ENCODE measurements around the gene NEURL3.

NEURL3 gene

DNA sequence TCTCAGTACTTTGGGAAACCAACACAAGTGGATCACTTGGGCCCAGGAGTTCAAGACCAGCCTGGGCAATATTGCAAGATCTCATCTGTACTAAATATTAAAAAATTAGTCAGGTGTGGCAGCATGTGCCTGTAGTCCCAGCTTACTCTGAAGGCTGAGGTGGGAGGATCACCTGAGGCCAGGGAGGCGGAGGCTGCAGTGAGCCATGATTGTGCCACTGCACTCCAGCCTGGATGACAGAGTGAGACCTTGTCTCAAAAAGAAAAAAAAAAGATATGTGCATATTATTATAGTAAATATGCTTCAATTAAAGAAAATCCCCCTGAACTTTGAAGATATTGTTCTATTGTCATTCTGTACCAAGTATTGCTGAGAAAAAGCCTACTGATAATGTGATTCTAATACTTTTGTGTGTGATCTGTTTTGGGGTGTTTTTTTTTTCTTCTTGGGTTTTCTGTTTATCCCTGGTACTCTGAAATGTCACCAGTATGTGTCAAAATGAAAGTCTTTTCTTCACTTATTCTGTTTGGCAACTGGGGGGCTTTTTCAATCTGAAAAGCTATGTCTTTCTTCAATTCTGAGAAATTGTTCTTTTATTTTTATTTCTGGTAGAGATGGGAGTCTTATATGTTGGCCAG is 13.2 kb downstream of the NEURL3 start:
- Histone ChIP-seq H3K4me1 (ENCODE audit: control insufficient read depth in 2 of 2, insufficient read depth in 1 of 2, low read depth in 1 of 2, low read length in 2 of 2) (no peaks in the 10 kb centered on the region), H3K23ac (ENCODE audit: low read depth, low read length, poor library complexity) (no peak overlapping the region), H3K14ac (ENCODE audit: low read length) (no peak overlapping the region), H3K18ac (ENCODE audit: low read length) (no peak overlapping the region), H2BK15ac (ENCODE audit: low read length) (no peak overlapping the region), H4K8ac (ENCODE audit: low read depth, low read length) (no peak overlapping the region), H2AK5ac (ENCODE audit: low read depth, low read length) (no peak overlapping the region), H2AFZ (ENCODE audit: low read length) (no peak overlapping the region), H3K4me3 (ENCODE audit: low read length in 2 of 2) (no peak overlapping the region), H2BK120ac (ENCODE audit: low read depth, low read length) (no peak overlapping the region), H2BK12ac (ENCODE audit: low read length) (no peak overlapping the region), H3K9me3 (replicated peaks in 1 of 2; ENCODE audit: control insufficient read depth in 2 of 2, insufficient read depth in 1 of 2, low read depth in 1 of 2, low read length in 2 of 2) (no peaks in the 10 kb centered on the region), H3K4ac (ENCODE audit: low read length) (no peak overlapping the region), H3K9ac (ENCODE audit: low read depth, low read length, poor library complexity) (no peak overlapping the region), H3K27me3 (ENCODE audit: control insufficient read depth in 3 of 3, insufficient read depth in 3 of 3, low read depth in 1 of 3, low read length in 3 of 3) (peaks cover 0 to 1% (median 0%) of the 10 kb centered on the region in 3 experiments), H2BK5ac (ENCODE audit: low read length) (no peak overlapping the region), H3K27ac (replicated peaks; ENCODE audit: low read length) (no peak overlapping the region), H3K79me1 (ENCODE audit: low read depth, low read length) (no peaks in the 10 kb centered on the region), H4K91ac (ENCODE audit: low read depth, low read length, poor library complexity) (no peak overlapping the region), H3K36me3 (replicated peaks in 1 of 2; ENCODE audit: control insufficient read depth in 2 of 2, insufficient read depth in 2 of 2, low read length in 2 of 2) (no peaks in the 10 kb centered on the region), H3K4me2 (ENCODE audit: insufficient read depth, low read length, poor library complexity, severe bottlenecking) (no peak overlapping the region)
- DNase-seq (ENCODE audit: low spot score): no peak
- WGBS, 2 donors (ENCODE audit: extremely low coverage in 2 of 2, insufficient read length in 2 of 2, insufficient replicate concordance in 1 of 2): no CpG with 5 or more reads among the region's 1 CpG

DNA sequence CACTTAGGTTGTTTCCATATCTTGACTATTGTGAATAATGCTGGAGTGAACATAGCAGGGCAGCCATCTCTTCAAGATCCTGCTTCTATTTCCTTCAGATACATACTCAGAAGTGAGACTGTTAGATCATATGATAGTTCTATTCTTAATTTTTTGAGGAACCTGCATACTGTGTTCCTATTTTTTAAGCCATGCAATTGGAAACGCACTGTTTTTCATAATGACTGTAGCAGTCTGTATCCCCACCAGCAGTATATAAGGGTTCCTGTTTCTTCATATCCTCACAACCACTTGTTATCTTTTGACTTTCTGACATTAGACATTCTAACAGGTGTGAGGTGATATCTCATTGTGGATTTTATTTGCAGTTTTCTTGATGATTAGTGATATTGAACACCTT is 15.5 kb downstream of the NEURL3 start:
- Histone ChIP-seq H4K8ac (ENCODE audit: low read depth, low read length) (no peak overlapping the region), H2BK12ac (ENCODE audit: low read length) (no peak overlapping the region), H2BK5ac (ENCODE audit: low read length) (no peak overlapping the region), H2BK120ac (ENCODE audit: low read depth, low read length) (no peak overlapping the region), H2BK15ac (ENCODE audit: low read length) (no peak overlapping the region), H4K91ac (ENCODE audit: low read depth, low read length, poor library complexity) (no peak overlapping the region), H2AK5ac (ENCODE audit: low read depth, low read length) (no peak overlapping the region), H3K9ac (ENCODE audit: low read depth, low read length, poor library complexity) (no peak overlapping the region), H2AFZ (ENCODE audit: low read length) (no peak overlapping the region), H3K4me3 (ENCODE audit: low read length in 2 of 2) (no peak overlapping the region), H3K4me2 (ENCODE audit: insufficient read depth, low read length, poor library complexity, severe bottlenecking) (no peak overlapping the region), H3K36me3 (replicated peaks in 1 of 2; ENCODE audit: control insufficient read depth in 2 of 2, insufficient read depth in 2 of 2, low read length in 2 of 2) (no peaks in the 10 kb centered on the region), H3K9me3 (replicated peaks in 1 of 2; ENCODE audit: control insufficient read depth in 2 of 2, insufficient read depth in 1 of 2, low read depth in 1 of 2, low read length in 2 of 2) (no peaks in the 10 kb centered on the region), H3K79me1 (ENCODE audit: low read depth, low read length) (no peaks in the 10 kb centered on the region), H3K18ac (ENCODE audit: low read length) (no peak overlapping the region), H3K14ac (ENCODE audit: low read length) (no peak overlapping the region), H3K27me3 (ENCODE audit: control insufficient read depth in 3 of 3, insufficient read depth in 3 of 3, low read depth in 1 of 3, low read length in 3 of 3) (peaks cover 0 to 4% (median 3%) of the 10 kb centered on the region in 3 experiments), H3K27ac (replicated peaks; ENCODE audit: low read length) (no peak overlapping the region), H3K4me1 (ENCODE audit: control insufficient read depth in 2 of 2, insufficient read depth in 1 of 2, low read depth in 1 of 2, low read length in 2 of 2) (peaks cover 0 to 7% of the 10 kb centered on the region in 2 donors), H3K23ac (ENCODE audit: low read depth, low read length, poor library complexity) (no peak overlapping the region), H3K4ac (ENCODE audit: low read length) (no peak overlapping the region)
- WGBS, 2 donors (ENCODE audit: extremely low coverage in 2 of 2, insufficient read length in 2 of 2, insufficient replicate concordance in 1 of 2): no CpG with 5 or more reads among the region's 1 CpG
- no peak for DNase-seq (ENCODE audit: low spot score)

DNA sequence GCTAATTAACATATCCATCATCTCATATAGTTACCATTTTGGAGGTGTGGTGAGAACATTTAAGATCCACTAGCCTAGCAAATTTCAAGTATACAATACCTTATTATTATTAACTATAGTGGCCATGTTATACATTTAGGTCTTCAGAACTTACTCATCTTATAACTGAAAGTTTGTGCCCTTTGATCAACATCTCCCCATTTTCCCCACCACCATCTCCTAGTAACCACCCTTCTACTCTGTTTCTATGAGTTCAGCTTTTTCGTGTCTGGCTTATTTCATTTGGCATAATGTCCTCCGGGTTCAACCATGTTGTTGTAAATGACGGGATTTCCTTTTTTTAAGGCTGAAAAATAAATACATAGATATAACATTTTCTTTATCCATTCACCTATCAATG is 15.9 kb downstream of the NEURL3 start:
- no peak for DNase-seq (ENCODE audit: low spot score)
- no peak overlapping the region for H3K14ac ChIP-seq (ENCODE audit: low read length)
- no peak overlapping the region for H2BK15ac ChIP-seq (ENCODE audit: low read length)
- no peak overlapping the region for H2AFZ ChIP-seq (ENCODE audit: low read length)
- H2AK5ac ChIP-seq (ENCODE audit: low read depth, low read length): no peak overlapping the region
- H2BK120ac ChIP-seq (ENCODE audit: low read depth, low read length): no peak overlapping the region
- no peak overlapping the region for H3K23ac ChIP-seq (ENCODE audit: low read depth, low read length, poor library complexity)
- no peaks in the 10 kb centered on the region for H3K36me3 ChIP-seq (replicated peaks in 1 of 2; ENCODE audit: control insufficient read depth in 2 of 2, insufficient read depth in 2 of 2, low read length in 2 of 2)
- no peak overlapping the region for H3K4me2 ChIP-seq (ENCODE audit: insufficient read depth, low read length, poor library complexity, severe bottlenecking)
- H3K4ac ChIP-seq (ENCODE audit: low read length): no peak overlapping the region
- no peaks in the 10 kb centered on the region for H3K79me1 ChIP-seq (ENCODE audit: low read depth, low read length)
- no peak overlapping the region for H3K9ac ChIP-seq (ENCODE audit: low read depth, low read length, poor library complexity)
- H3K4me1 ChIP-seq (ENCODE audit: control insufficient read depth in 2 of 2, insufficient read depth in 1 of 2, low read depth in 1 of 2, low read length in 2 of 2): peaks cover 0 to 7% of the 10 kb centered on the region in 2 donors
- WGBS, 2 donors (ENCODE audit: extremely low coverage in 2 of 2, insufficient read length in 2 of 2, insufficient replicate concordance in 1 of 2): no CpG with 5 or more reads among the region's 3 CpGs
- no peak overlapping the region for H3K18ac ChIP-seq (ENCODE audit: low read length)
- no peak overlapping the region for H4K91ac ChIP-seq (ENCODE audit: low read depth, low read length, poor library complexity)
- H2BK5ac ChIP-seq (ENCODE audit: low read length): no peak overlapping the region
- H3K4me3 ChIP-seq (ENCODE audit: low read length in 2 of 2): no peak overlapping the region
- H3K27me3 ChIP-seq (ENCODE audit: control insufficient read depth in 3 of 3, insufficient read depth in 3 of 3, low read depth in 1 of 3, low read length in 3 of 3): peaks cover 0 to 4% (median 3%) of the 10 kb centered on the region in 3 experiments
- no peak overlapping the region for H2BK12ac ChIP-seq (ENCODE audit: low read length)
- no peak overlapping the region for H4K8ac ChIP-seq (ENCODE audit: low read depth, low read length)
- H3K9me3 ChIP-seq (replicated peaks in 1 of 2; ENCODE audit: control insufficient read depth in 2 of 2, insufficient read depth in 1 of 2, low read depth in 1 of 2, low read length in 2 of 2): no peaks in the 10 kb centered on the region
- H3K27ac ChIP-seq (replicated peaks; ENCODE audit: low read length): no peak overlapping the region

DNA sequence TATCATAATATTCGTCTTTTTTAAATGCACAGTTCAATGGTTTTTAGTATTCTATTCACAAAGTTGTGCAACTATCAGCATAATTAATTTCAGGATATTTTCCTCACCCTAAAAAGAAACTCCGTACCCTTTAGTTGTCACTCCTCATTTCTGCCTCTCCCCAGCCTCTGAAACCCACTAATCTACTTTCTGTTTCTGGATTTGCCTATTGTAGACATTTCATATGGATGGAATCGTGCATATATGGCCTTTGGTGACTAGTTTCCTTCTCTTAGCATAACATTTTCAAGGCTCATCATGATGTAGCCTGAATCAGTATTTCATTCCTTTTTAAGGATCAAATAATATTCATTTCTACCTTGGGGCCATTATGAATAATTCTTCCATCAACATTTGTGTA is 18.5 kb downstream of the NEURL3 start:
- no peak overlapping the region for H4K8ac ChIP-seq (ENCODE audit: low read depth, low read length)
- no peak overlapping the region for H3K4ac ChIP-seq (ENCODE audit: low read length)
- DNase-seq (ENCODE audit: low spot score): no peak
- no peak overlapping the region for H3K23ac ChIP-seq (ENCODE audit: low read depth, low read length, poor library complexity)
- H2BK12ac ChIP-seq (ENCODE audit: low read length): no peak overlapping the region
- H2BK5ac ChIP-seq (ENCODE audit: low read length): no peak overlapping the region
- no peak overlapping the region for H3K18ac ChIP-seq (ENCODE audit: low read length)
- H3K27me3 ChIP-seq (ENCODE audit: control insufficient read depth in 3 of 3, insufficient read depth in 3 of 3, low read depth in 1 of 3, low read length in 3 of 3): peaks cover 0 to 4% (median 3%) of the 10 kb centered on the region in 3 experiments
- H3K4me2 ChIP-seq (ENCODE audit: insufficient read depth, low read length, poor library complexity, severe bottlenecking): no peak overlapping the region
- no peaks in the 10 kb centered on the region for H3K9me3 ChIP-seq (replicated peaks in 1 of 2; ENCODE audit: control insufficient read depth in 2 of 2, insufficient read depth in 1 of 2, low read depth in 1 of 2, low read length in 2 of 2)
- H3K14ac ChIP-seq (ENCODE audit: low read length): no peak overlapping the region
- no peak overlapping the region for H3K9ac ChIP-seq (ENCODE audit: low read depth, low read length, poor library complexity)
- no peak overlapping the region for H3K27ac ChIP-seq (replicated peaks; ENCODE audit: low read length)
- no CpG with 5 or more reads among the region's 3 CpGs for WGBS, 2 donors (ENCODE audit: extremely low coverage in 2 of 2, insufficient read length in 2 of 2, insufficient replicate concordance in 1 of 2)
- no peak overlapping the region for H2AFZ ChIP-seq (ENCODE audit: low read length)
- H3K4me1 ChIP-seq (ENCODE audit: control insufficient read depth in 2 of 2, insufficient read depth in 1 of 2, low read depth in 1 of 2, low read length in 2 of 2): peaks cover 0 to 7% of the 10 kb centered on the region in 2 donors
- H2BK15ac ChIP-seq (ENCODE audit: low read length): no peak overlapping the region
- no peak overlapping the region for H2BK120ac ChIP-seq (ENCODE audit: low read depth, low read length)
- no peak overlapping the region for H3K4me3 ChIP-seq (ENCODE audit: low read length in 2 of 2)
- no peak overlapping the region for H4K91ac ChIP-seq (ENCODE audit: low read depth, low read length, poor library complexity)
- no peak overlapping the region for H2AK5ac ChIP-seq (ENCODE audit: low read depth, low read length)
- H3K79me1 ChIP-seq (ENCODE audit: low read depth, low read length): no peaks in the 10 kb centered on the region
- no peaks in the 10 kb centered on the region for H3K36me3 ChIP-seq (replicated peaks in 1 of 2; ENCODE audit: control insufficient read depth in 2 of 2, insufficient read depth in 2 of 2, low read length in 2 of 2)

Measured in neuronal stem cell (in vitro differentiated cells).